H1 (cell line): Measurements from ENCODE around the gene TXNDC16. TPM values are rescaled to one million over a fixed set of nuclear protein-coding genes. Genes with fewer than 3 reads are reported as not detected.

Source experiments
- ASH2L ChIP-seq: fragments of 200-600, 300-600 bp; sonication (generic); IDR thresholded peaks from one replicate; pipeline ENCODE4 v1.7.1; 2017; ENCODE audit warnings: low read length
- CBX8 ChIP-seq: fragments of 300-800, 300-1000 bp; sonication (generic); IDR thresholded peaks from 2 replicates; pipeline ENCODE4 v1.7.1; 2016; ENCODE audit warnings: low read depth, low read length, borderline replicate concordance
- CEBPB ChIP-seq: IDR thresholded peaks from 2 replicates; pipeline ENCODE4 v1.6.1; 2012; ENCODE audit warnings: low read depth, low read length
- CHD1 ChIP-seq: IDR thresholded peaks from 2 replicates; pipeline ENCODE4 v1.6.1; 2012; ENCODE audit warnings: low read depth, low read length, improper control_type of control experiment
- CREB1 ChIP-seq: IDR thresholded peaks from 2 replicates; pipeline ENCODE4 v1.6.1; 2012; ENCODE audit warnings: inconsistent platforms
- EGR1 ChIP-seq: IDR thresholded peaks from 2 replicates; pipeline ENCODE4 v1.6.1; 2011; ENCODE audit warnings: low read depth, low read length, borderline replicate concordance
- EP300 ChIP-seq, 2 experiments: IDR thresholded peaks; 1 replicate in 1 of 2; 2 replicates in 1 of 2; pipeline ENCODE4 v1.6.1; 2011 to 2012; ENCODE audit warnings: low read depth in 2 of 2, low read length in 2 of 2, mild to moderate bottlenecking in 2 of 2, borderline replicate concordance in 1 of 2, inconsistent platforms in 1 of 2, moderate library complexity in 1 of 2
- KDM4A ChIP-seq: IDR thresholded peaks from one replicate; pipeline ENCODE4 v1.7.1; 2012; ENCODE audit warnings: low read depth, mild to moderate bottlenecking, moderate library complexity, low read length, inconsistent platforms; ENCODE audit not compliant: severe bottlenecking
- RAD21 ChIP-seq, 2 experiments: IDR thresholded peaks in 1 of 2; conservative IDR thresholded peaks in 1 of 2; 2 replicates each; pipeline ENCODE4 v1.6.1; 2011; ENCODE audit warnings: low read depth in 2 of 2, low read length in 2 of 2, improper control_type of control experiment in 1 of 2, inconsistent platforms in 1 of 2, mild to moderate bottlenecking in 1 of 2, moderate library complexity in 1 of 2
- RBBP5 ChIP-seq: IDR thresholded peaks from 2 replicates; pipeline ENCODE4 v1.7.1; 2012; ENCODE audit warnings: low read depth, mild to moderate bottlenecking, inconsistent platforms, low read length, moderate library complexity, borderline replicate concordance
- SIRT6 ChIP-seq: IDR thresholded peaks from one replicate; pipeline ENCODE4 v1.7.1; 2012; ENCODE audit warnings: low read length, inconsistent platforms
- SIX5 ChIP-seq: IDR thresholded peaks from 2 replicates; pipeline ENCODE4 v1.6.1; 2011; ENCODE audit warnings: mild to moderate bottlenecking, low read depth, low read length
- SP2 ChIP-seq: IDR thresholded peaks from 2 replicates; pipeline ENCODE4 v1.6.1; 2012; ENCODE audit warnings: mild to moderate bottlenecking, low read length, inconsistent platforms
- SP4 ChIP-seq: IDR thresholded peaks from 2 replicates; pipeline ENCODE4 v1.6.1; 2012; ENCODE audit warnings: low read length, inconsistent platforms
- TAF1 ChIP-seq: IDR thresholded peaks from 2 replicates; pipeline ENCODE4 v1.6.1; 2011; ENCODE audit warnings: mild to moderate bottlenecking, low read depth, low read length
- TAF7 ChIP-seq: optimal IDR thresholded peaks from 2 replicates; pipeline ENCODE3; 2011; ENCODE audit warnings: low read depth, mild to moderate bottlenecking, inconsistent platforms, low read length, moderate library complexity, borderline replicate concordance
- TCF12 ChIP-seq: IDR thresholded peaks from 2 replicates; pipeline ENCODE4 v1.6.1; 2011; ENCODE audit warnings: low read depth, mild to moderate bottlenecking, low read length
- polyA plus RNA-seq, 7 experiments: library from polyadenylated mRNA; depleted of rRNA in 3 of 7; stranded (reverse) in 5 of 7; unstranded in 2 of 7; fragments of >200 nt in 5 of 7; fragments of 200-250 nt in 2 of 7; gene quantifications; 1 replicate in 5 of 7; 2 replicates in 1 of 7; 4 replicates in 1 of 7; pipeline versions ENCODE4 v1.2.1 to v1.2.3, GENCODE V29; 2011 to 2013; ENCODE audit warnings: missing spikeins in 2 of 7, mixed read lengths in 2 of 7
- total RNA-seq: library from RNA; stranded (reverse); fragmentation: NEBNext Ultra II Directional; extraction: Animal tissue kit (Norgen Biotek cat#: 25700); gene quantifications from 2 replicates; pipeline ENCODE4 v1.2.1, GENCODE V29; 2021
- TF ChIP-seq, protein P1 (sequence below): IDR thresholded peaks from 2 replicates; pipeline ENCODE4 v1.6.1; 2012; ENCODE audit warnings: low read length, inconsistent platforms
- TF ChIP-seq, protein P2 (sequence below): IDR thresholded peaks from 2 replicates; pipeline ENCODE4 v1.6.1; 2012; ENCODE audit warnings: inconsistent platforms

The TXNDC16 gene
- total and polyA plus RNA-seq, 2 of the 8 experiments (the other 6 are each of a cell fraction or from before 2014, with no cell fraction given) = 6.7 to 14.3 TPM

DNA sequence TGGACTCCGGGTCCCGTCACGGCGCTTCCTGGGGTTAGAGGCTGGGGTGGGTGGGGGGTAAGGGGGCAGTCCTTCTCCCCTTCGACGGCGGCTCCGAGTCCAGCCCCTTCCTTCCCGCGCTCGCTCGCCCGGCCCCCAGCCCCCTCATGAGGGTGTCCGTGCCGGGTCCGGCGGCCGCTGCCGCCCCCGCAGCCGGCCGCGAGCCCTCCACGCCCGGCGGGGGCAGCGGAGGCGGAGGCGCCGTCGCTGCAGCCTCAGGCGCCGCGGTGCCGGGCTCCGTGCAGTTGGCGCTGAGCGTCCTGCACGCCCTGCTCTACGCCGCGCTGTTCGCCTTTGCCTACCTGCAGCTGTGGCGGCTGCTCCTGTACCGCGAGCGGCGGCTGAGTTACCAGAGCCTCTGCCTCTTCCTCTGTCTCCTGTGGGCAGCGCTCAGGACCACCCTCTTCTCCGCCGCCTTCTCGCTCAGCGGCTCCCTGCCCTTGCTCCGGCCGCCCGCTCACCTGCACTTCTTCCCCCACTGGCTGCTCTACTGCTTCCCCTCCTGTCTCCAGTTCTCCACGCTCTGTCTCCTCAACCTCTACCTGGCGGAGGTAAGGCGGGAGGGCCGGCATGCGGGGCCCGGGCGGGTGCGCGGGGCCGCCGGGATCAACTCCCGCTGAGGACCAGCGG, 831 bp upstream of the TXNDC16 start (continued):
- TF ChIP-seq, protein P1, sequence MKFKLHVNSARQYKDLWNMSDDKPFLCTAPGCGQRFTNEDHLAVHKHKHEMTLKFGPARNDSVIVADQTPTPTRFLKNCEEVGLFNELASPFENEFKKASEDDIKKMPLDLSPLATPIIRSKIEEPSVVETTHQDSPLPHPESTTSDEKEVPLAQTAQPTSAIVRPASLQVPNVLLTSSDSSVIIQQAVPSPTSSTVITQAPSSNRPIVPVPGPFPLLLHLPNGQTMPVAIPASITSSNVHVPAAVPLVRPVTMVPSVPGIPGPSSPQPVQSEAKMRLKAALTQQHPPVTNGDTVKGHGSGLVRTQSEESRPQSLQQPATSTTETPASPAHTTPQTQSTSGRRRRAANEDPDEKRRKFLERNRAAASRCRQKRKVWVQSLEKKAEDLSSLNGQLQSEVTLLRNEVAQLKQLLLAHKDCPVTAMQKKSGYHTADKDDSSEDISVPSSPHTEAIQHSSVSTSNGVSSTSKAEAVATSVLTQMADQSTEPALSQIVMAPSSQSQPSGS = no peak
- TF ChIP-seq TAF1 (0 out of 2 replicates have a peak, but pooled peaks have one; percentile 57), SIRT6 (no peak), SP4 (no peak), EP300 (IDR thresholded peaks at IDR 0.05; ENCODE audit: borderline replicate concordance in 1 of 2, low read depth in 2 of 2, low read length in 2 of 2) (no peak), CBX8 (no peak), SIX5 (no peak), RAD21 (IDR thresholded peaks at IDR 0.05 in 1 of 2, conservative IDR thresholded peaks at IDR 0.05 in 1 of 2; ENCODE audit: low read depth in 2 of 2, low read length in 2 of 2) (no peak), TCF12 (no peak), EGR1 (peak; percentile 64), CREB1 (no peak), KDM4A (peak; percentile 79), SP2 (no peak), RBBP5 (0 out of 2 replicates have a peak, but pooled peaks have one; percentile 36), CEBPB (no peak), ASH2L (peak; percentile 70), TAF7 (peak; percentile 5), CHD1 (no peak)
- TF ChIP-seq, protein P2, sequence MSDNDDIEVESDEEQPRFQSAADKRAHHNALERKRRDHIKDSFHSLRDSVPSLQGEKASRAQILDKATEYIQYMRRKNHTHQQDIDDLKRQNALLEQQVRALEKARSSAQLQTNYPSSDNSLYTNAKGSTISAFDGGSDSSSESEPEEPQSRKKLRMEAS = peak; percentile 40; the same call in 1 of the 2 replicates
